Spinal cord (tissue), 10 donors: Measurements from ENCODE around the gene UGT2B15. TPM values are rescaled to one million over a fixed set of nuclear protein-coding genes. Genes with fewer than 3 reads are reported as not detected.
"Not testable (repeated sequence)": the region's sequence is repeated elsewhere in the genome, so short reads cannot be mapped to it uniquely, and the experiment has no call there.

ENCODE experiments used
- DNase-seq, 6 donors: peaks; one replicate each; pipeline versions ENCODE4 v3.0.0 to v3.0.0-alpha.2; 2013 to 2015; ENCODE audit warnings: low spot score in 6 of 6, low read depth in 4 of 6
- H3K27ac ChIP-seq: one replicate; pipeline ENCODE4 v1.5.1; 2013; ENCODE audit warnings: low read depth, low read length, control low read depth
- H3K27me3 ChIP-seq: one replicate; pipeline ENCODE4 v1.6.1; 2013; ENCODE audit warnings: low read length; ENCODE audit not compliant: control insufficient read depth, insufficient read depth
- H3K36me3 ChIP-seq: one replicate; pipeline ENCODE4 v1.6.1; 2013; ENCODE audit warnings: low read length; ENCODE audit not compliant: control insufficient read depth, insufficient read depth
- H3K4me1 ChIP-seq: one replicate; pipeline ENCODE4 v1.6.1; 2013; ENCODE audit warnings: low read length; ENCODE audit not compliant: control insufficient read depth, insufficient read depth
- H3K4me3 ChIP-seq: one replicate; pipeline ENCODE4 v1.5.1; 2013; ENCODE audit warnings: low read depth, low read length, control low read depth
- H3K9me3 ChIP-seq: one replicate; pipeline ENCODE4 v1.6.1; 2013; ENCODE audit warnings: low read length; ENCODE audit not compliant: control insufficient read depth, insufficient read depth
- WGBS: methylation state at CpG from one replicate; pipeline ENCODE4 v1.1.5; 2013; ENCODE audit warnings: missing lambda C conversion rate; ENCODE audit not compliant: insufficient coverage; 5-methylcytosine and 5-hydroxymethylcytosine counted together
- polyA plus RNA-seq, 2 donors: library from polyadenylated mRNA; unstranded; fragments of 120-200 nt; gene quantifications; one replicate each; pipeline ENCODE4 v1.2.1, GENCODE V29; 2013; ENCODE audit not compliant: insufficient read length in 2 of 2
- total RNA-seq, 2 donors: library from RNA; depleted of rRNA in 1 of 2; stranded (reverse); fragments of 120-200 nt in 1 of 2; fragments of >200 nt in 1 of 2; gene quantifications; one replicate each; pipeline versions ENCODE4 v1.2.3 to v1.2.4, GENCODE V29; 2013 to 2014
- donor health status: healthy.

UGT2B15 gene
- total and polyA plus RNA-seq, 4 donors = not detected

DNA sequence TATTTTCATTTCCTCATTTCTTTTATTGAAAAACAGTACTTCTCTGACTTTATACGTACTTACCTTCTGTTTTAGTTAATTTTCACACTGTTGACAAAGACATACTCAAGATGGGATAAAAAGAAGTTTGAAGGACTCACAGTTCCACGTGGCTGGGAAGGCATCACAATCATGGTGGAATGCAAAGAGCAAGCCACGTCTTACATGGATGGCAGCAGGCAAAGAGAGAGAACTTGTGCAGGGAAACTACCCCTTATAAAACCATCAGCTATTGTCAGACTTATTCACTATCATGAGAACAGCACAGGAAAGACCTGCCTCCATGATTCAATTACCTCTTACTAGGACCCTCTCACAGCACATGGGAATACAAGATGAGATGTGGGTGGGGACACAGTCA is 20.7 kb upstream of the UGT2B15 start:
- DNase-seq = no peak
- H3K27ac ChIP-seq = no peak overlapping the region

GRCh38 chr4:68683034-68683433 is 12.6 kb upstream of the UGT2B15 start:
- no peaks in the 10 kb centered on the region for H3K9me3 ChIP-seq
- WGBS = 93% methylated on average over 3 of the region's 5 CpGs
- no peaks in the 10 kb centered on the region for H3K27me3 ChIP-seq
- no peak overlapping the region for H3K27ac ChIP-seq
- no peak overlapping the region for H3K4me3 ChIP-seq
- no peak for DNase-seq
- H3K36me3 ChIP-seq = no peaks in the 10 kb centered on the region
- H3K4me1 ChIP-seq = no peaks in the 10 kb centered on the region

More for the DNA sequence above, 20.7 kb upstream of the UGT2B15 start:
- Histone ChIP-seq H3K4me1 (no peaks in the 10 kb centered on the region), H3K27me3 (no peaks in the 10 kb centered on the region), H3K4me3 (no peak overlapping the region), H3K9me3 (peaks cover 2% of the 10 kb centered on the region), H3K36me3 (no peaks in the 10 kb centered on the region)
- WGBS = no CpG with 5 or more reads among the region's 3 CpGs

DNA sequence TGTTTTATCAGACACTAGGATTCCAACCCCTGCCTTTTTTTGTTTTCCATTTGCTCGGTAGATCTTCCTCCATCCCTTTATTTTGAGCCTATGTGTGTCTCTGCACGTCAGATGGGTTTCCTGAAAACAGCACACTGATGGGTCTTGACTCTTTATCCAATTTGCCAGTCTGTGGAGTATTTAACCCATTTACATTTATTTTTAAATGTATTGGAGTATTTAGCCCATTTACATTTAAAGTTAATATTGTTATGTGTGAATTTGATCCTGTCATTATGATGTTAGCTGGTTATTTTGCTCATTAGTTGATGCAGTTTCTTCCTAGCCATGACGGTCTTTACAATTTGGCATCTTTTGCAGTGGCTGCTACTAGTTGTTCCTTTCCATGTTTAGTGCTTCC is 10.8 kb upstream of the UGT2B15 start:
- not testable (repeated sequence) for H3K27me3 ChIP-seq, DNase-seq, H3K36me3 ChIP-seq, H3K27ac ChIP-seq, H3K4me1 ChIP-seq, H3K4me3 ChIP-seq, H3K9me3 ChIP-seq
- 100% methylated on average over 1 of the region's 3 CpGs for WGBS

GRCh38 chr4:68673143-68673542 is 2.7 kb upstream of the UGT2B15 start:
- no peaks in the 10 kb centered on the region for H3K9me3 ChIP-seq
- H3K4me1 ChIP-seq = no peaks in the 10 kb centered on the region
- no peak overlapping the region for H3K4me3 ChIP-seq
- no peaks in the 10 kb centered on the region for H3K36me3 ChIP-seq
- no peak overlapping the region for H3K27ac ChIP-seq
- no peak for DNase-seq
- no peaks in the 10 kb centered on the region for H3K27me3 ChIP-seq
- 90% methylated on average over 5 of the region's 7 CpGs for WGBS

DNA sequence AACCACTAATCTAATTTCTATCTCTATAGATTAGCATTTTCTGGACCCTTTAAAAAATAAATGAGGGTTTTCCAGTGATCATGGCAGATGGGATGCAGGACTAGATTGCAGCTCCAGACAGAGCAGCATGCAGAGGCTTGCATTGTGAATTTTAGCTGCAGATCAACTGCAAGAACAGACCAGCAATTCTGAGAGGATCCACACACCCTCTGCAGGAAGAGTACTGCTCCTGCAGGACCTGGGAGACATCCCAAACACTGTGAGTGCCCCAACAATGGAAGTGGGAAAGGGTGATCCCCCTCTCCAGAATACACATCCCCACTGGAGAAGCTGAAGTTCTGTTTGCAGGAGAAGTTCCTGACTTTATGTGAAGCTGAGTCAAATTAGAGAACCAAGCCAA is 765 bp upstream of the UGT2B15 start:
- not testable (repeated sequence) for H3K27me3 ChIP-seq, H3K4me3 ChIP-seq, H3K4me1 ChIP-seq, H3K36me3 ChIP-seq, H3K9me3 ChIP-seq, DNase-seq, H3K27ac ChIP-seq

DNA sequence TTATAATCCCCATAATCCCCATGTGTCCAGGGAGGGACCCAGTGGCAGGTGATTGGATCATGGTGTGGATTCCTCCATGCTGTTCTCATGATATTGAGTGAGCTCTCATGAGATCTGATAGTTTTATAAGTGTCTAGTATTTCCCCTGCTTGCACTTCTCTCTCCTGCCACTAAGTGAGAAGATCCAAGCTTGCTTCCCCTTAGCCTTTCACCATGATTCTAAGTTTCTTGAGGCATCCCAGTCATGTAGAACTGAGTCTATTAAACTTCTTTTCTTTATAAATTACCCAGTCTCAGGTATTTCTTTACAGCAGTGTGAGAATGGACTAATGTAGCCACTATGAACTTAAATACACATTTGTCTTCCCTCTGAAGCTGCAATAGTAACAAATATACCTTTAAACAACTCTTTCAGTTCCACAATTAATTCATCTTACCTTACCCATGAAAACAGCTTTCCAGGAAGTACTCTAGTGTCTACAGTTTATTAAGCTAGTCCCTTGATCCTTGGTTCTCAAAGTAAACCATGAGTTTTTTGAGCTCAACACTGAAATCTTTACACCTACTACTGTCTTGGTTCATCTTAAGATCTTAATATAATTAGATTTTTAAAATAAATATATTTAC is 1.8 kb downstream of the UGT2B15 start:
- DNase-seq, H3K4me3 ChIP-seq, H3K36me3 ChIP-seq, H3K27ac ChIP-seq, H3K9me3 ChIP-seq, H3K27me3 ChIP-seq, H3K4me1 ChIP-seq: not testable (repeated sequence)

DNA sequence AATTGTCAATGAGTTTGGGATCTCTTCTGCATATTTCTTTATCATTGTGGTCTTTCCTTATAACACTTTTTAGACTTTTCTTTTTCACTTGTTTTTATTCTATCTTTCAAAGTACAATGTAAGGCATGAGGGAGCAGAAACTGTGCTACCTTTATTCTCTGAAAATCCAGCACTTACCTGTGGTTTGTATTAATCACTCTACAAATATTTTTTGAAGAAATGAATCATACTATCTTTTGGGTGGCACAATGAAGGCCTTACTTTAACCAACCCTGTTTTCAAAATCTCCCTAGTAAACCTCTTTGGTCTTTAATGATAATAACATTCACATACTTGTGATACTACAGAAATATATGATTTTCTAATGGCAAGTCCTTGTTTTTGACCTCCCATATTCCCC is 2.9 kb downstream of the UGT2B15 start:
- not testable (repeated sequence) for DNase-seq

GRCh38 chr4:68664721-68665120 is 5.7 kb downstream of the UGT2B15 start:
- not testable (repeated sequence) for H3K9me3 ChIP-seq, H3K4me3 ChIP-seq, H3K4me1 ChIP-seq, H3K27ac ChIP-seq, H3K27me3 ChIP-seq, H3K36me3 ChIP-seq
- DNase-seq = peak in 1 of 6 donors; percentile 40
- WGBS = 75% methylated on average over 2 of the region's 3 CpGs

More for the DNA sequence above, 2.9 kb downstream of the UGT2B15 start:
- not testable (repeated sequence) for H3K27ac ChIP-seq, H3K4me3 ChIP-seq, H3K4me1 ChIP-seq, H3K9me3 ChIP-seq, H3K27me3 ChIP-seq, H3K36me3 ChIP-seq

- not testable (repeated sequence) for H3K27me3 ChIP-seq, H3K4me1 ChIP-seq, H3K27ac ChIP-seq, DNase-seq, H3K36me3 ChIP-seq, H3K9me3 ChIP-seq, H3K4me3 ChIP-seq
- WGBS = no CpG with 5 or more reads among the region's 1 CpG
These were observed 7.4 kb downstream of the UGT2B15 start for GRCh38 chr4:68662836-68663574.

DNA sequence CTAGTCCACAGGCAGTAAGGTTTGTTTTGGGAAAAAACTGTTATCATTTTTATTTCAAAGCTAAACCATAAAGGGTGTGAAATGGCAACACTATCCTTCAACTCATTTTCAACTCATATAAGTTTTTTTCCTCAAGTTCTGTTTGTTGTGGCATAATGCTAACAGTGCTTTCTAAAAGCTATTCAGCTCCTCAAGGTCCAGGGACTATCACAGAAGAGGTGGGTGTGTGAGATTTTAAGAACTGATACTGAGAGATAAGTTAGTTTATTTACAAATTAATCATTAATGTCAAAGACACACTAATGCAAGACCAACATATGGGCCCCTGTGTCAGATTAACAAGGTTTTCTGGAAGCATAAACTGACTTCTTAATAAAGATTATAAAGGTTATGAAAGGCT is 11.8 kb downstream of the UGT2B15 start:
- H3K9me3 ChIP-seq = no peaks in the 10 kb centered on the region
- no peaks in the 10 kb centered on the region for H3K27me3 ChIP-seq
- H3K36me3 ChIP-seq = no peaks in the 10 kb centered on the region
- H3K4me3 ChIP-seq = no peak overlapping the region
- H3K27ac ChIP-seq = no peak overlapping the region
- DNase-seq = no peak
- H3K4me1 ChIP-seq = no peaks in the 10 kb centered on the region
